M059J (cell line): ENCODE measurements around the gene ALDOA. TPM values are rescaled to one million over a fixed set of nuclear protein-coding genes. Genes with fewer than 3 reads are reported as not detected.

Source experiments
- DNase-seq: peaks from one replicate; pipeline ENCODE4 v3.0.0-alpha.2; 2012; ENCODE audit warnings: low read depth
- total RNA-seq: library from RNA; depleted of rRNA; stranded (reverse); fragments of >200 nt; shearing (Covaris generic); gene quantifications from 2 replicates; pipeline ENCODE4 v1.2.3, GENCODE V29; 2014

ALDOA gene
- total RNA-seq, 1 experiment from 2014 or later: 3,016 TPM

GRCh38 chr16:30069611-30070462 lies 4.3 kb downstream of the ALDOA start:
- no peak for DNase-seq

- DNase-seq: no peak
These were observed 4.9 kb downstream of the ALDOA start for GRCh38 chr16:30070490-30070889.

- peak; percentile 90 for DNase-seq
These were observed 10.1 kb downstream of the ALDOA start, which contains the start of gene PPP4C for GRCh38 chr16:30075503-30076275. TSS of gene PPP4C (plus strand) at chr16:30075994. CDS start at chr16:30076378, 384 bp downstream.

- peak; percentile 48 for DNase-seq
These were observed 10.8 kb downstream of the ALDOA start for GRCh38 chr16:30076276-30076791.

GRCh38 chr16:30077656-30078055 lies 12.1 kb downstream of the ALDOA start:
- peak; percentile 63 for DNase-seq

- DNase-seq: no peak
These were observed 13.2 kb downstream of the ALDOA start for GRCh38 chr16:30078744-30079143.

GRCh38 chr16:30079480-30079879 lies 13.9 kb downstream of the ALDOA start:
- DNase-seq: no peak

GRCh38 chr16:30082545-30083090 lies 17.1 kb downstream of the ALDOA start:
- no peak for DNase-seq

GRCh38 chr16:30083216-30084055 lies 17.9 kb downstream of the ALDOA start:
- DNase-seq: no peak

GRCh38 chr16:30084096-30084815 lies 18.7 kb downstream of the ALDOA start:
- no peak for DNase-seq

GRCh38 chr16:30084816-30085159 lies 19.2 kb downstream of the ALDOA start:
- no peak for DNase-seq

GRCh38 chr16:30085247-30085646 lies 19.7 kb downstream of the ALDOA start:
- no peak for DNase-seq

GRCh38 chr16:30085820-30086219 lies 20.3 kb downstream of the ALDOA start:
- DNase-seq: no peak

- no peak for DNase-seq
These were observed 21.0 kb downstream of the ALDOA start for GRCh38 chr16:30086291-30087140.

GRCh38 chr16:30087181-30087898 lies 21.8 kb downstream of the ALDOA start:
- DNase-seq: no peak

- no peak for DNase-seq
These were observed 22.8 kb downstream of the ALDOA start for GRCh38 chr16:30088237-30088831.

GRCh38 chr16:30088832-30089624 lies 23.5 kb downstream of the ALDOA start:
- no peak for DNase-seq
